Lower lobe of right lung (tissue), 2 donors: ENCODE results near the gene WFIKKN2. TPM values are rescaled to one million over a fixed set of nuclear protein-coding genes. Genes with fewer than 3 reads are reported as not detected.

ENCODE experiments used
- ATAC-seq, 2 donors: fragments of 200-7000 bp; cut with Tn5 transposase; one replicate each; pipeline ENCODE4 v1.9.1; 2020 to 2022; ENCODE audit warnings: mild to moderate bottlenecking in 2 of 2, moderate library complexity in 2 of 2
- DNase-seq: peaks from one replicate; pipeline ENCODE4 v3.0.0-alpha.2; 2020
- H3K27ac ChIP-seq: fragments of 200-600 bp; one replicate; pipeline ENCODE4 v1.8.0; 2022
- H3K27me3 ChIP-seq: fragments of 200-600 bp; one replicate; pipeline ENCODE4 v1.8.0; 2022; ENCODE audit warnings: low read depth
- H3K36me3 ChIP-seq: fragments of 200-600 bp; one replicate; pipeline ENCODE4 v1.8.0; 2022; ENCODE audit warnings: mild to moderate bottlenecking
- H3K4me1 ChIP-seq: fragments of 200-600 bp; one replicate; pipeline ENCODE4 v1.8.0; 2022
- H3K4me3 ChIP-seq: fragments of 200-600 bp; one replicate; pipeline ENCODE4 v1.8.0; 2022; ENCODE audit warnings: mild to moderate bottlenecking
- H3K9me3 ChIP-seq: fragments of 200-600 bp; one replicate; pipeline ENCODE4 v1.8.0; 2022
- intact Hi-C: fragments of 100-400 bp; cut with DNase I; formaldehyde crosslinking; loops from one replicate; pipeline ENCODE4 v1.11.0; 2022
- total RNA-seq: library from RNA; stranded (reverse); fragmentation: NEBNext Ultra II Directional; extraction: Animal tissue kit (Norgen Biotek cat#: 25700); gene quantifications from one replicate; pipeline ENCODE4 v1.2.1, GENCODE V29; 2021
- TF ChIP-seq, protein P1 (sequence below): fragments of 200-600 bp; IDR thresholded peaks from one replicate; pipeline ENCODE4 v1.8.0; 2022; ENCODE audit warnings: antibody characterized with exemption, mild to moderate bottlenecking
- donor health status: DM: no; HTN: yes; CAD: no; lungs with severe emphysema.

The WFIKKN2 gene
- total RNA-seq, 1 donor from 2014 or later, result 0.35 TPM

DNA sequence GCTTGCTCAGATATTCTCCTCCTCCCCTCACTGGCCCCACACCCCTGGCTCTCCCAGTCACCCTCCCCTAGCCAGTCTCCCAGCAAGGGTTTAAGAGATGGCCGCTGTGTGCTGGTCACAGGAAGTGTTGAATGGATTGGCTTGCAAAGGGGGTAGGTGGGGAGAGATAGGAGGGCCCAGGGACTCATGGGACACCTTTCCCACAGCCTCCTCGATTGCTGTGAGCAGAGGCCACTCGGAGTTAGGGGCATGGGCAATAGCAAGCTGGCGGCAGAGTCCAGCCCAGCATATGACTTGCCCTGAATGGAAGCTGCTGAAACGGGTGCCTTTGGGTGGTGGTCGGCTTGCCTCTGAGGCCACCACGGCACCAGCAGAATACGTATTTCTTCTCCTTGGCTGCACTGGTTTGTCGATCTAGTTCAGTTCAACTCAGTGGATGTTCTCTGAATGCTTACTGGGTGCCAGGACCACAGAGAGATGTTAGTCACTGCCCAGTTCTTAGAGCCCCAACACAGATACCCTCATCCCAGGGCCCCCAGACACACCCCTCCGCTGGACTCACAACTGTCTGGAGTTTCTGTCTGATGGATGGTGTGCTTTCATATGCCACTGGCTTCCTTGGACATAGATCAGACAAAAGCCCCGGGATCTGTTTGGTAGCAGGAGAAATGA lies 6.0 kb downstream of the WFIKKN2 start:
- intact Hi-C loops, result no loop called here
- H3K4me3 ChIP-seq, result no peak overlapping the region
- H3K36me3 ChIP-seq, result no peaks in the 10 kb centered on the region
- H3K27ac ChIP-seq, result no peak overlapping the region
- peak in 1 of 2 donors; percentile 4 for ATAC-seq
- no peaks in the 10 kb centered on the region for H3K9me3 ChIP-seq
- H3K27me3 ChIP-seq, result no peaks in the 10 kb centered on the region
- TF ChIP-seq, protein P1, sequence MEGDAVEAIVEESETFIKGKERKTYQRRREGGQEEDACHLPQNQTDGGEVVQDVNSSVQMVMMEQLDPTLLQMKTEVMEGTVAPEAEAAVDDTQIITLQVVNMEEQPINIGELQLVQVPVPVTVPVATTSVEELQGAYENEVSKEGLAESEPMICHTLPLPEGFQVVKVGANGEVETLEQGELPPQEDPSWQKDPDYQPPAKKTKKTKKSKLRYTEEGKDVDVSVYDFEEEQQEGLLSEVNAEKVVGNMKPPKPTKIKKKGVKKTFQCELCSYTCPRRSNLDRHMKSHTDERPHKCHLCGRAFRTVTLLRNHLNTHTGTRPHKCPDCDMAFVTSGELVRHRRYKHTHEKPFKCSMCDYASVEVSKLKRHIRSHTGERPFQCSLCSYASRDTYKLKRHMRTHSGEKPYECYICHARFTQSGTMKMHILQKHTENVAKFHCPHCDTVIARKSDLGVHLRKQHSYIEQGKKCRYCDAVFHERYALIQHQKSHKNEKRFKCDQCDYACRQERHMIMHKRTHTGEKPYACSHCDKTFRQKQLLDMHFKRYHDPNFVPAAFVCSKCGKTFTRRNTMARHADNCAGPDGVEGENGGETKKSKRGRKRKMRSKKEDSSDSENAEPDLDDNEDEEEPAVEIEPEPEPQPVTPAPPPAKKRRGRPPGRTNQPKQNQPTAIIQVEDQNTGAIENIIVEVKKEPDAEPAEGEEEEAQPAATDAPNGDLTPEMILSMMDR, result no peak
- no peaks in the 10 kb centered on the region for H3K4me1 ChIP-seq
- DNase-seq, result no peak

DNA sequence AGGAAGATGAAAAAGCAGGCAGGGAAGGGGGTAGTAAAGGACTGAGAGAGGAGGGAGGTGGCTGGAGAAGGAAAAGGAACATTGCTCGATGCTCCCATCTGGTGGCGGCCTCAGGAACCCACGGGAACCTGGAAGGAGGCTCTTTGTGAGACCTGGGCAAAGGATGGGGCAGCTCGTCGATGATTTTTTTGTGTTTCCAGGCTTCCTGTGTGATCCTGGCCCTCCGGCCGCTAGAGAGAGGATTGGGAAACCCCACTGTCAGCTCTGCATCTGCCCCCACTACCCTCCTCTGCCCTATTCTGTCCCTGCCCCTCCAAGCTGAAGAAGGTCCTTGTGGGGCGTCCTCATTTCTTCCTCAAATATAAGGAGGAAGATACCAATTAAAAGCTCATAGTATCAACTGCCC lies 6.6 kb downstream of the WFIKKN2 start:
- no peaks in the 10 kb centered on the region for H3K4me1 ChIP-seq
- no peaks in the 10 kb centered on the region for H3K9me3 ChIP-seq
- no peaks in the 10 kb centered on the region for H3K36me3 ChIP-seq
- H3K27ac ChIP-seq, result no peak overlapping the region
- DNase-seq (peak; percentile 69), ATAC-seq (peak; percentile 74 to 78)
- no peaks in the 10 kb centered on the region for H3K27me3 ChIP-seq
- TF ChIP-seq, protein P1, result peak; percentile 82
- intact Hi-C loops, result no loop called here
- no peak overlapping the region for H3K4me3 ChIP-seq

DNA sequence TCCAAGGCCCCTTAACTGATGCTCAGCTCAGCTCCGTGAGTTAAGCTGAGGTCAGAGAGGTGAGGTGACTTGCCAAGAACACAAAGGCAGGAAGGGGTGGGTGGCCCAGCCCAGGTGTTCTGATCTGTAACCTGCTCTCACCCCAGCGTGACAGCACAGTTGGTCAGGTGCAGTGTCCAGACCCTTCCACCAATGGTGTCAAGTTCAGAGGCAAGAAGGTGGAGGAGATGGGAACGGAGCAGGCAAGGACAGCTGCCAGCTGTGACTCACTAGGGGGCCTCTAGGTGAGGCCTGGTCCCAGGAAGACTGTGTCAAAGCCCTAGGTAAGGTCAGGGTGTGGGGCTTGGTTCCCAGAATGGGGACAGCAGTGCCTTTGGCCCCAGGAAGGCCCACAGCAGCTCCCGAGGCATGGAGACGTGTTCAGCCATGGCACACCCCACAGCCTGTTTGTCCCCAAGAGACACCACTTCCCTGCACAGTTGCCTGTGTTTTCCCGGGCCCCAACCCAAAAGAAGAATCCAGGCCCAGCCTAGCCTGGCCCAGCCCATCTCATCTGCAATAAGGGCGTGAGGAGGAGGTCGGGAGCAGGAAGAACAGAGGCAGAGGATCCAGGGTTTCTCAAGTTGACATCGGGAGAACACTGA lies 7.2 kb downstream of the WFIKKN2 start:
- no peaks in the 10 kb centered on the region for H3K9me3 ChIP-seq
- H3K36me3 ChIP-seq, result no peaks in the 10 kb centered on the region
- TF ChIP-seq, protein P1, result no peak
- intact Hi-C loops, result no loop called here
- no peak overlapping the region for H3K4me3 ChIP-seq
- DNase-seq, result no peak
- no peak for ATAC-seq
- no peaks in the 10 kb centered on the region for H3K27me3 ChIP-seq
- H3K4me1 ChIP-seq, result no peaks in the 10 kb centered on the region
- no peak overlapping the region for H3K27ac ChIP-seq

DNA sequence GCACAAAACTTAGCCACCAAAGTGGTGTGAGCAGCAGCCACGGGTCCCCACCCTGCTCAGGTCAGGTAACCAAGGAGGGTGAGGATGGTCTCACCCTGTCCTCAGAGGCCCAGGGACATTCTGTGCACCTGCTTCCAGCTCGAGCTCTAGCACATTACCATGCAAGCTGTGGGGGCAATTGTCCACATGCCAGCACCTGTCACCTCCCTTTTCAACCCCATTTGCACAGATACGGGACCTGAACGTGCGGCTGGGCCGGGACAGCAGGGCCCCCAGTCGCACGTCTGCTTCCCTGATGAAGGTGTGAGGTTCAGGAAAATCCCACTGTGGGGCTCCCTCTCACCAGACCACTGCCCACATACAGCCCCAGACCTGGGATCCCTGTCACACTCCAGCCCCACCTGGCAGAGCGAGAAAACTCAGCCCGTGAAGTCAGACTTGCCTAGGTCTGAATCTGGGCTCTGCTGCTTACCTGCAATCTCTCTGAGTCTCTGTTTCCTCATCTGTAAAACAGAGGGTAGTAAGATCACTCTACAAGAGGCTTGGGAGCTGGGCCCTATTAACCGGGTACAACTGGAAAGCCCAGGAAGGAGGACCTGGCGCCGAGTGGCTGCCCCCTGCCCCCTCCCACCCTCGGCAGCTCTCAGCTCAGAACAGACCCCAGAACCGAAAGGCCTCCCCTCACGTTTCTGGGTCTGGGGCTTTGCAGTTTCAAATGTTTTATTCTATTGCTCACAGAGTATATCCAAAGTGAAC lies 7.9 kb downstream of the WFIKKN2 start:
- Histone ChIP-seq H3K27ac (no peak overlapping the region), H3K36me3 (no peaks in the 10 kb centered on the region), H3K4me1 (no peaks in the 10 kb centered on the region), H3K27me3 (no peaks in the 10 kb centered on the region), H3K9me3 (no peaks in the 10 kb centered on the region), H3K4me3 (no peak overlapping the region)
- TF ChIP-seq, protein P1, result no peak
- DNase-seq, result no peak
- no peak for ATAC-seq
- intact Hi-C loops, result no loop called here

DNA sequence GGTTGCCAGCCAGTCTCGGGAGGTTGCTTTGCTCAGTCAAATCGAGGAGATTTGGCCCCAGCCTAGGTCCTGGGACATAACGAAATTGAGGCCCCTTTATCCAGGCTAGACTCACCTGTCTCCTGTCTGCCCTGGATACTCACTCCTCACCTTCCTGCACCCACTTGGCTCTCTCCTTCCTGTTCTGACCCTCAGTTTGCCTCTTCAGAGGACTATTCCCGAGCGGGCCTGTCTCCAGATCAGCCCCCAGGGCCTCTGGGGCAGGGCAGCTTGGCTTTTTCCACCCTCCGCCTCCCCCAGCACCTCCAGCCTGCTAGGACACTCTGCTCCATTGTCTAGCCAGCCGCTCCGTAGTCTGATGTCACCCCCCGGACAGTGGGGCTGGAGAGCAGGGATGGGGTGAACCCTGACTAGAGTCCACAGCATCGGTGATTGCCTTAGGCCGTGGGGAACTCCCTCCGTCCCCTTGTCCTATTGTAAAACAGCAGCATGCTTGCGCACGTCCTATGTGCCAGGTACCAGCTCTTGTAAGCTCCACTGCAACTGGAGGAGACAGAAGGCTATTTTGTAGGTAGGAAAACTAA lies 8.8 kb downstream of the WFIKKN2 start:
- no peaks in the 10 kb centered on the region for H3K27me3 ChIP-seq
- no peak overlapping the region for H3K27ac ChIP-seq
- H3K4me3 ChIP-seq, result no peak overlapping the region
- TF ChIP-seq, protein P1, result no peak
- no peaks in the 10 kb centered on the region for H3K36me3 ChIP-seq
- intact Hi-C loops, result no loop called here
- no peak for ATAC-seq
- H3K9me3 ChIP-seq, result no peaks in the 10 kb centered on the region
- H3K4me1 ChIP-seq, result no peaks in the 10 kb centered on the region
- DNase-seq, result no peak
